Activated CD4-positive, alpha-beta T cell treated with anti-CD3 and anti-CD28 coated beads for 48 hours (primary cell): ENCODE results near the gene WHAMM.
A peak's percentile ranks its signal among the peaks of the same experiment; 100 is the strongest.
"Not testable (repeated sequence)": the region's sequence is repeated elsewhere in the genome, so short reads cannot be mapped to it uniquely, and the experiment has no call there.

Experiments used
- DNase-seq: peaks from one replicate; pipeline ENCODE4 v3.0.0-alpha.2; 2020

WHAMM gene

DNA sequence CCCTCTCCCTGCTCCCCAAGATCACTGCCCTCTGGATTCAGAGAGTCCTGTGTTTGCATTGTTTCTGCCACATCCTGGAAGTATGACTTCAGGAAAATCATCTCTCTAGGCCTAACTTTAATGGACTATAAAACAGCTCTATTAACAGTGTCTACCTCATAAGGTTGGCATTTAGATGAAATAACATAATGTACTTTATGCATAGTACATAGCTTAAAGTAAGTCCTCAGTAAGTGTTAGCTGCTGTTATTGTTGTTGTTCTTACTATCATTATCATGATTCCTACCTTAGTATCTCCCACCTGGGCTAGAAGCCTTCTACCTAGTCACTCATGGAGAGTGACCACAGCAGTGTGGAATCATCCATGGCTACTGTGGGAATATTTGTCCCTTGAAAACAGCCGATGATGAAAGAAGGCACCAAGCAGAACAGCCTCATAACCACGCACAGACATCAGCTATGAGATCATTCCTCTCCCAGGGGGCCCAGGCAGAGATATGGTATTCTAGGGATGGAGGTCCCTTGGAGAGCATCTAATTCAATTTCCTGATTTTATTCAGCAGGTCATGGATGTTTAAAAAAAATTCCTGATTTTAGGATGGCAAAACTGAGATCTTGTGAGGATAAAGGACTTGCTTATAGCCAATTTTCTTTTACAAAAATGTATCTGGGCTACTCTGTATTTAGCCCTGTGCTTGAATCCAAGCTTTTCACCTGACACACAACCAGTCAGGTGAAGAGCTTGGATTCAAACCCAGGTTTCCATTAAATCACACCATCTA lies 5.4 kb upstream of the WHAMM start:
- DNase-seq = no peak

DNA sequence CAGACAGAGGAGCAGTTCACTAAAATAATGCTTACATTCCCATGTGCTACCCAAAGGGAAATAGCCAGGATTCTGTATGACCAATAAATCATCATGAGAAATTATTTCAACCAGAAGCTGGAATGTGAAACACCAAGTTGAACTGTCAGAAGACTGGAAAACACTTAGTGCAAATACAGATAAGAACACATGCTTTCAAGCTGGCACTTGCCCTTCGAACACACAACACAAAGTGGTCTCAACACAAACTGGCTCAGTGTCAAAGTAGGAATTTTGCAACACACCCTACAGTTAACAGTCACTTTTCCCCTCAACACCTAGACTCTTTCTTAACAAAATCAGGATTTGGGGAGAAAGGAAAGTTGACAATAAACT lies 4.9 kb upstream of the WHAMM start:
- no peak for DNase-seq

DNA sequence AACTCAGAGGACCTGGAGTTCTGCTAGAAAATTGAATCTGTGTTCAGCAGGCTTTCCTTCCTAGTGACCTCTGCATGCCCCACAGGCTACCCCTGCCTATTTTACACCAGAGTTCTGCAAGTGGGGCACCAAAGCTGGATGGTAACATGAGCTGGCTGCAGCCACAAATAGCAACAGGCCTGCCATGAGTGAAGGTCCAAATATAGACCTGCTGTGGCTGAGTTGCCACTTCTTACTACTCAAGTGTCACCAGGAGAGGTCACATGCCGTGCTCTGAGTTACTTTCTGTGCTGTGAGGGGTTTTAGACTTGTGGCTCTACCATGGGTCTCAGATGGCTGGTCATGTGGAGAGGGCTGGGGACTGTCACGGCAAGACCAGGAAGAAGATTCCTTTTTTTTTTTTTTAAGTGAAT lies 3.4 kb upstream of the WHAMM start, which contains the start of gene FSD2:
FSD2 (minus strand) TSS at position 76 of the 413 bp plus-strand sequence. CDS start 18,679 bp downstream, outside the sequence.
- DNase-seq = no peak

DNA sequence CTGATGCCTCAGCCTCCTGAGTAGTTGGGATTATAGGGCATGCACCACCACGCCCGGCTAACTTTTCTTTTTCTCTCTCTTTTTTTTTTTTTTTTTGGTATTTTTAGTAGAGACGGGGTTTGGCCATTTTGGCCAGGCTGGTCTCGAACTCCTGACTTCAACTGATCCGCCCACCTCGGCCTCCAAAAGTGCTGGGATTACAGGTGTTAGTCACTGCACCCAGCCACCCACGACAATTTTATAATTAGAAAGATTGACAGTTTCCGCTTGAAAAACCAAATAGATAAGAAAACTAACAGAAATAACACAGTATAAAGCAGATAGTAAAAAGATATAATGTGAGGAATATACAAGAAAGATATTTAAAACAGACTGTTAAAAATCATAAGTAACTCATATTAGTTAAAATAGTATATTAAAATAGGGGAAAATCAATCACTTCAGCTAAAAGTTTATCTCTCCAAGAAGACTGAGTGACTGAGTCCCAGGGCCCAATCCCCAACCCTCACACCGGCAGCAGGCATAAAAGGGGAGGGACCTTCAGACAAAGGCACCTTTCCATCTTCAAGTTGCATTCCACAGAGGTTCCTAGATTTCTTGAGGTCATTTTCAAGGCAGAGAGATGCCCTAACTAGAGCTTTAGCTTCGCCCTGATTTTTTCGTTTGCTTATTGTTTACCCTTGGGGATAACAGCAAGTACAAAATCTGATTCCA lies 1.4 kb upstream of the WHAMM start:
- no peak for DNase-seq

DNA sequence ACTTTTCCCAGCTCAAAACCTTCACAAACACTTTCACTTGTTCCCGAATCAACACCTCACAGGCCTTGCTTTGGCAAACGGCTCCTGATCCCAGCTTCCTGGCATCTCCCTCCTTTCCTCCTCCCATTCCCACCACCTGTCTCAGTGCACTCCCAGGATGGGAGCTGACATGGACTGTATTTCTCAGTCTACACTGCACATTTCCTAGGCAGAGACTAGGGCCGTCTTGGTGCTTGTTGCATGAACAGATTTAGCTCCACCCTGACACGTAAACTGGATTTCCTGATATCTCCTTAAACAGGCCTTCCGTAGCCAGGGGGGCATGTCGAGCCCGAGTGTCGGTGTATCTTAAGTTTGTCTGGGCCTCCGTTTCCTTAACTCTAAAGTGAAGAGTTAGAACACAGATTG lies 790 bp upstream of the WHAMM start:
- no peak for DNase-seq

DNA sequence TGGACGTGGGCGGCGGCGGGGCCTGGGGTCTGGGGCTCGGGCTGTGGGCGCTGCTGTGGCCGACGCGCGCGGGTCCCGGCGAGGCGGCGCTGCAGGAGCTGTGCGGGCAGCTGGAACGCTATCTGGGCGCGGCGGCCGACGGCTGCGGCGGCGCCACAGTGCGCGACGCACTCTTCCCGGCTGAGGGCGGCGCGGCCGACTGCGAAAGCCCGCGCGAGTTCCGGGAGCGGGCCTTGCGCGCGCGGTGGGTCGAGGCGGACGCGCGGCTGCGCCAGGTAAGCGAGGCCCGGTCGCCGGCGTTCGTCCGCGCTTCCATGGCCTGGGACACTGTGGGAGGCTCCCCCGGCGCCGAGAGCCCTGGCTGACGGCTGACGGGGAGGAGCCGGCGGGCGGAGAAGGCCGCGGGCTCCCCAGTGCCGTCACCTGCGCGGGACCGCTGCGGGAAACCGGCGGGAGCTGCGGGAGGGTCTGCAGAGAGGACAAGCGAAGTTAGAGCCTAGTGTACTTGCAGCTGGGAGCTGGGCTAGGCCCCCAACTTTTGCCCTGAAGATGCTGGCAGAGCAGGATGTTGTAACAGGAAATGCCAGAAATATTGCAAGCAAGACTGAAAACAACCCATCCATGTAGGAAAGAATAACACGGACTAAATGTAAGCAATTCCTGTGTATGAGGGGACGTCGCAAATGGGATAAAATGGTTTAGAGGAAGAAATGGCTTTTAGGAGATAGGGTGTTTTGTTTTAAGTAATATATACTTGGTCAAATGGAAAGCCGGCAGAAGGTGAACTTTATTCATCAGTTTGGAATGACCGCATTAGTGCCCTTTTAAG lies 847 bp downstream of the WHAMM start:
- peak; percentile 41 for DNase-seq

DNA sequence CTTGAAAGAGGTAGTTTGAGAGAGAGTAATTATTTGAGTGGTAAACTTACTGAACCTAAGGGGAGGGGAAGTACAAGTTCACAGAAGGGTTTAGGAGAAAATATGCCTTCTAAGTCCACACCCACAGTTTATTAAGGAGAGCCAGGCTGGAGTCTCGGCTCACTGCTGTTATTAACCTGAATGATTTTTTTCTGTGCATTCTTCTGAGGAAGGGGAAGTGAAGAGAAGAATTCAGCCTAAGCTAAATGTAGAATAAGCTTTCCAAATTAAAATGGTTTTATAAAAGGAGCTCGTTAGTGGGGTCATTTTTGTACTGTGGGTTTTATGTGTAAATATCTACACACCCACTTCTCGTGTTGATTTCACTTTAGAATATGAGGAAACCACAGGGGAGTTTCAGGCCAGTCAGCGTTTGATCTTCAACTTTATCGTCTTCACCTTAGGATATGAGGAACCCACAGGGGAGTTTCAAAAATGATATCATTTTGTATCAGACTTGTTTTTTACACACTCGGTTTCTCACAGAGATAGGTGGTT lies 1.5 kb downstream of the WHAMM start:
- DNase-seq = peak; percentile 51

DNA sequence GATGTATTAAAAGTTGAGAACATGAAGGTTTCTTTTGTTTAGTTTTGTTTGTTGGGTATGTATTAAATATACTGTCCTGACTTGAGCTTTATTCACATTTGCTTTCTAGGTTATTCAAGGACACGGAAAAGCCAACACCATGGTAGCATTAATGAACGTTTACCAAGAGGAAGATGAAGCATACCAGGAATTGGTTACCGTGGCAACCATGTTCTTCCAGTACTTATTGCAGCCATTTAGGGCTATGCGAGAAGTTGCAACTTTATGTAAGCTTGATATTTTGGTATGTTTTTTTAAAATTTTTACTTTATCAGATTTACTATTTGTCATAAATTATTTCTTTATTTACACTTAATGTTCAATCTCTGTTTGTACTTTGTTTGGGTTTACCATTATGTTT lies 3.6 kb downstream of the WHAMM start:
- DNase-seq = no peak

DNA sequence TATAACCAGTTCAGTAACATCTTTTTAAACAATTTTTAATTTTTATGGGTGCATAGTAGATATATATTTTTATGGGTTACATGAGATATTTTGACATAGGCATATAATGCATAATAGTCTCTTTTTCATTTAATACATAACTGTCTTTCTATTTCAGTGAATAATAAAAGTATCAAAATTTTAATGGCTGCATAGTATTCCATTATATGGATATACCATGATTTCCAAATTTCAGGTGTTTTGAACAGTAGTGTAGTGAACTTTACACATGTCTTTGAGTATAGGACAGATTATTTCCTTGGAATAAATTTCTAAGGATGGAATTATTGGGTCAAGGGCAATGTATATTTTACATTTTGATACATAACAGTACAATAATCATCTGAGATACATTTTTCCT lies 10.7 kb downstream of the WHAMM start:
- DNase-seq = no peak

DNA sequence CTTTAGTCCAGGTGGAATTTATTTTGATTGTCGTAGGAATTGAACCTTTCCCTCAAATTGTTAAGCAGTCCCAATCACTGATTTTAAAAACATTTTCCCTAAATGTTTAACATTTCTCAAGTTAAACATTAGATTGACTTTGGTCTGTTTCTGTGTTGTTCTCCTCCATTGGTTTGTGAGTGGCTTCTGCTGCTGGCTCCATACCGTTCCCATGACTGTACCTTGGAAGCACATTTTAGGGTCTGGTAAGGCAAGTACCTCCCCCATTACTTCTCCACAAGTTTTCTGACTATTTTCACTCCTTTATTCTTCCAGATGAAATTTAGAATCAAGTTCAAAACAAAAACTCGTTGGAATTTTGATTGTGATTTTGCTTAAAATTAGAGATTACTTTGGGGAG lies 12.0 kb downstream of the WHAMM start:
- DNase-seq = not testable (repeated sequence)

DNA sequence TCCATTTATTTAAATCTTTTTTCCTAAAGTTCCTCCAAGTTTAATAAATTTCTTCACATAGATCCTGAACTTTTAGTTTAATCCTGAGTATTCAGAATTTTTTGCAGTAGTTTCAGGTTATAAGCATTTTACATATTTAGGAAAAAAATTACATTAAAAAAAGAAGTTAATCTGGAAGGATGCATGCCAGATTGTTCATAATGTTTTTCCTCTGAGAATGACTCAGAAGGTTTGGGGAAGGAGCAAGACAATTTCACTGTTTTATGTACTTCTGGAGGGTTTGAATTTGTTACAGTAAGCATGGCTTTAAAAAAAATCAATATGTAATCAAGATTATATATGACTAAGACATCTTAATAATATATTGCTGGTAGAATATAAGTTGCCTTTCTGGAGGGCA lies 12.4 kb downstream of the WHAMM start:
- DNase-seq = not testable (repeated sequence)

DNA sequence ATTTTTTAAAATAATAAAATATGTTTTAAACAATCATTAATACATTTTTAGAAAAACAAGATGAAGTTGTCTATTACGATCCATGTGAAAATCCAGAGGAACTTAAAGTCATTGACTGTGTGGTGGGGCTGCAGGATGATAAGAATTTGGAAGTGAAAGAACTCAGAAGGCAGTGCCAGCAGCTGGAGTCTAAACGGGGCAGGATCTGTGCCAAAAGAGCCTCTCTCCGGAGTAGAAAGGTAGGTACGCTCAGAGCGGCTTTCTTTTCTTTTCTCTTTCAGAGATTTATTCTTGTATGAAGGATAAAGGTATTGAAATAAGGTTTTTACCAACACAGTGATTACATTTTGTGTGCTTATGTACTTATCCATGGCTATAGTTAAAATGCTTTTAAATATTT lies 13.6 kb downstream of the WHAMM start:
- no peak for DNase-seq

DNA sequence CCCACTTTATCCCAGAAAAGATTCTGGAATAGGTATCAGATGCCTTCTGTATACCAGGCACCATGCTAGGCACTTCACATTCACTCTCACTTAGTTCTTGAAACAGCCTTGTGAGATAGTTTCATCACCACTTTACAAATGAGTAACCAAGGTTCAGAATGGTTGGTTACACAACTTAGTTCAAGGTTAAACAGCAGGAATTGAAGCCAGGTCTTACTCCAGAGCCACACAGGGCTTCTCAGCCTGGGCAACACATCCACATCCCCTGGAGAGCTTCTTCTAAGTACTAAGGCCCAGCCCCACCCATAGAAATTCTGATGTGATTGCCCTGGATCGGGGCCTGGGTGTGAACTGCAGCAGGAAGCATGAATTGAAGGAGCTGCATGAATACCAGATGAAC lies 18.6 kb downstream of the WHAMM start:
- no peak for DNase-seq

DNA sequence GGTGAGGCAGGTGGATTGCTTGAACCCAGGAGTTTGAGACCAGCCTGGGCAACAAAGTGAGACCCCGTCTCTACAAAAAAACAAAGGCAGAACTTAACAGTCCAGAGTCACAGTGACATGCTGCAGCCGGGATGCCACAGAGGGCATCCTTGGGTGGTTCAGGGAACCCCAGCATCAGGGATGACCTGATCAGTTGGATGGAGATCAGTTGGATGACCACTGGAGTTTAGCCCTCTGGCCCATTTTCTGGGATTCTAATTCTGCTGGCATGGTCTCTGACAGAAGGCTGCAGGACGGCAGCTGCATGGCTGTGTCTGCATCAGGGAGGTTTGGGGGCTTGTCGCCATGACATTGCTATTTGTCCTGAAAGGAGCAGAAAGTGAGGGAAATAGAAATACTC lies 19.8 kb downstream of the WHAMM start:
- no peak for DNase-seq

DNA sequence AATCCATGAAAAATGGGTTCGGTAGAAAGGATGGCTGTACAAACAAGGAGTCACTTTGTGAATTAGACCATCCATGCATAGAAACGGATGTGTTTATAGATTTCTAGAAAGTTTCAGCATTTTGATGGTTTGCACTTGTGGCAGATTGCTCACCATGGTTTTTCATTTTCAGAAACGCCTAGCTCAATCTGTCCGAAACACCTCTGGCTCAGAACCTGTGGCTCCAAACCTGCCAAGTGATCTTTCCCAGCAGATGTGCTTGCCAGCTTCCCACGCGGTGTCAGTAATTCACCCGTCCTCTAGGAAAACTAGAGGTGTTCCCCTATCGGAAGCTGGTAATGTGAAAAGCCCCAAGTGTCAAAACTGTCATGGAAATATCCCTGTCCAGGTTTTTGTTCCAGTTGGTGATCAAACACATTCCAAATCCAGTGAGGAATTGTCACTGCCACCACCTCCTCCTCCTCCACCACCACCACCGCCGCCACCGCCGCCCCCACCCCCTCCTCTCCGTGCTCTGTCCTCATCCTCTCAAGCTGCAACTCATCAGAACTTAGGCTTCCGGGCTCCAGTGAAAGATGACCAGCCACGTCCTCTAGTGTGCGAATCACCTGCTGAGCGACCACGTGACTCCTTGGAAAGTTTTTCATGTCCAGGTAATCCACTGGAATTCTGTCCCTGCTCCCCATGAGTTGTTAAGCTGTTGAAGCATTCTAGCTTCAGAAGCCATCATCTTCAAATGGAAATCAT lies 21.2 kb downstream of the WHAMM start:
- DNase-seq = no peak

DNA sequence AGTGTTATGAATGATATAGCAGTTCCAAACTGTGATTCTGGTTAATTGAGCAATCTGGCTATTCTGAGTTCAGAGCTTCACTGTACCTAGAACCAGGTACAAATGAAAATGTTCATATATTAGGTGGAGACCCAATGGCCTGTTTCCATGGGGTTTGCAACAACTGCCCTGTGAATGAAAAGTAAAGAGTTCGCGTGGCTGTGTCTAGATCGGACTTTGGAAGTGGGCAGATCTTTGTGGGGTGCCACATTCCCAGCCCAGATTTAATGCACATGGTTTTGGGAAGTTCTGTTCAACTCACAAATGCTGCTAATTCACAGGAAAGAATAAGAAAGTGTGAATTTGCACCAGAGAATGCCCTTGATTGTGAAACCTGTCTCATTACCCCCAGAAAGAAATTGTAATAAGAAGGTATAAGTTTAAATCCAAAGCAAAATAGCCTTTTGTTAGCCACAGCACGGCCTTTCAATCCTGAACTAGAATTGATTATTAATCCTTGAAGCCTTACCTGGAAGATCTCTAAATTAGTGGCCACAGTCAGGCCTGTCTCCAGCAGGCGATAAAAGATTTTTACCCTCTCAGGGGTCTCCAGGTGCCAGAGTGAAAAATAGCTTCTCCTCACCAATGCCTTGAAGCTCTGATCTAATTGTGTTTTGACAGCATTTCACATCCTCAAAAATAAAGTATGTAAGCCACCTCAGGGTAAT lies 22.6 kb downstream of the WHAMM start:
- DNase-seq = no peak

DNA sequence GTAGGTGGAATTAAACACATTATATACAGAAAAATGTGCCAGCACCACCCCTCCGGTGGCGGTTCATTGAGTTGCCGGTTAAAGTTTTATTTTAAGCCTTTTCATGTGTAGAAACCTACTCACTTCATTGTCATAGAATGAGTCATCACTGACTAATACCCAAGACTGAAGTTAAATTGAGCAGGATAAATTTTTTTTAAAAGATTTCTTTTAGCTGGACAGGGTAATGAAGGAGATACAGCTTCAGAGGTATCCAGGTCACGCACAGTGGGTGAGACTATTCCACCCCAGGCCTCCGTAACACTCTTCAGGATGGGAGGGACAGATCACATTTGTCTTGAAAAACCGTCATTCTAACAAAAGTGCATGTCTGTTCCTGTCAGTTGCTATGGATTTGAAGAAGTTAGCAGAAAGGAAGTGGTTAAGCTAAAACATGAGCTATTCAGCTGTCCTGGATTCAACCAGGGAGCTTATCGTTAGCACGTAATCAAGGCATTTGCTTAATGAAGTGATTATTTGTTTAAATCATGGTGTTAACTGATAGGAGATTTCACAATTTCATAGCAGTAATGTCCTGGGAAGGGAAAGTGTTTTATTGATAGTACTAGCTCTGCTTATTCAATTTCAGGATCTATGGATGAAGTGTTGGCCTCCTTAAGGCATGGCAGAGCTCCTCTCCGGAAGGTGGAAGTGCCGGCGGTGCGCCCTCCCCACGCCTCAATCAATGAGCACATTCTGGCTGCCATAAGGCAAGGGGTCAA lies 23.4 kb downstream of the WHAMM start:
- DNase-seq = peak; percentile 61

DNA sequence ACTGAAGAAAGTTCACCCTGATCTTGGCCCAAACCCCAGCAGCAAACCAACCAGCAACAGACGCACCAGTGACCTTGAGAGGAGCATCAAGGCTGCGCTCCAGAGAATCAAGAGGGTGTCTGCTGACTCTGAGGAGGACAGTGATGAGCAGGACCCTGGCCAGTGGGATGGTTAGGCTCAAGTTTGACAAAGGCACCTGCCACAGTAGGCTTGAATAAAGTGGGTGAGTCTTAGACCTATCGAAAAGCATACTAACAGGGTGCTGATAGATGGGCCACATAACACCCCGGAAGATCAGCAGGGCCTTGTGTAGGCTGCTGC lies 23.9 kb downstream of the WHAMM start:
- DNase-seq = no peak

DNA sequence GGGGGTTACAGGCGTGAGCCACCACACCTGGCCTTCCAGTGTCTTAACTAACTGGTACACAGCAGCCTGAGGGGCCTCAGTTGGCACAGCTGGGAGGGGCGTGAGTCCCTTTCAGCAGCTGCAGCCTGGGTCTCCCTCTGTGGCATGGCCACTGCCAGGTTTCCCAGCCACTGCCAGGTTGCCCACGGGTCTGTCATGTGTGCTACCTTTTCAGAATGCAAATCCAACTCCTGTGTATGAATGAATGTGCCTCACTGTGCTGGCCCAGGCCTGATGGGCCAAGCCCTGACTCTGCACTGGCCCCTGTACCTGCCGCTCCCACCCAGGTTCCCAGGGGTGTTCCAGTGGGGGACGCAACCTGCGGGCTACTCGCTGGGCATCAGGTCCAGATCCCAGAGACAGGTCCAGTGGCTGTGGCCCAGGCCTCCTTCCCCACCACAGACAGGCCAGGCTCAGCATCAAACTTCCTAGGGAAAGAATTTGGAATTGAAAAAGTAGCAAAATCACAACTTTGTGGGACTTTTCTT lies 26.0 kb downstream of the WHAMM start:
- no peak for DNase-seq

DNA sequence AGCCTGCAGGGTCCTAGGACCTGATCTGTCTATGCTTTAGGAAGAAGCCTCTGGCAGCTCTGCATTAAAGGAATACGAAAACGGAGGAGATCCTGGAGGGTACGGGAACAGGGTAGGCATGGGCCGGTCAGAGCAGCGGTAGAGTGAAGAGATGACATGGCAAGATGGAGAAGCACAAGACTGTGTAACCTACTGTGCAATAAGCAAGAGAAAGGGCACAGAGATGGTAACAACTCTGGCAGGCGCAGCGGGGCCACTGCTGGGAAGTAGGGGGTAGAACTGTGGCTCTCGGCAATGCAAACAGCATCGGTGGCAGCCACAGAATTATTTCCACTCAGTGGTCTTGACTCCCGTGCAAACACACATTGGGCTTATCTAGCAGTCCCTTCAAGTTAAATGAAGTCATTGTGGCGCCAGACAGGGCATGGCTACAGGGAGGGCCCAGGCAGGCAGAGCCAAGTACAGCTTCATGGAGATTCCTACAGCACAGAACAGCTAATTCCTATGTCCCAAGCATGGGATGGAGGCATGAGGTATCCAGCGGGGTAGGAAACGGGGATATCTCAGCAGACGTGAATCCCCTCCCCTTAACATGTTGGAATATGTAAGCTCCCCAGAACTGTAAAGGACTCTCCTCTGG lies 28.8 kb downstream of the WHAMM start:
- no peak for DNase-seq

DNA sequence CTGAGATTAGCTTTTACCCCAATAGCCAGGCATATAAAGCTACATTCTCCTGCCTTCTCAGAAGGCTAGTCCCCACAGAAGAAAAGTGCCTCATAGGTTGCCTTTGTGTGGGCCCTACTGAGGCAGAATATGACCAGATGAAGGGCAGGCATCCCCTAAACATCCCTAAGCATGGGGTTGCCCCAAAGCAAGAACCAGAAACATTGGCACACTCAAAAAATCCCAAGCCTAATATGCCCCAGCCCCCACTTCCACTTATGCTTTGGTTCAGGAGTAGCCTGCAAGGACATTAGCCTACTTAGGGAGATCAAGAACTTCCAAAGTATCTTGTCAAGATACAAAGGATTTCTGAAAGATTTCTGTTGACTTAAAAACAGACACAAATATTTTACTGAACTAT lies 29.7 kb downstream of the WHAMM start:
- DNase-seq = no peak
